Muscle layer of colon (tissue), 2 donors: Measurements from ENCODE around the gene BCL11B.

Experiments
- H3K27ac ChIP-seq: one replicate; pipeline ENCODE4 v1.7.0; 2013; ENCODE audit warnings: low read depth, mild to moderate bottlenecking, low read length, moderate library complexity
- H3K27me3 ChIP-seq, 2 donors: one replicate each; pipeline ENCODE4 v1.7.0; 2013; ENCODE audit warnings: low read length in 2 of 2, mild to moderate bottlenecking in 2 of 2; ENCODE audit not compliant: insufficient read depth in 2 of 2, control insufficient read depth in 1 of 2
- H3K36me3 ChIP-seq: one replicate; pipeline ENCODE4 v1.7.0; 2013; ENCODE audit warnings: mild to moderate bottlenecking, low read length; ENCODE audit not compliant: insufficient read depth
- H3K4me1 ChIP-seq: one replicate; pipeline ENCODE4 v1.7.0; 2013; ENCODE audit warnings: mild to moderate bottlenecking, low read length; ENCODE audit not compliant: insufficient read depth
- H3K4me3 ChIP-seq, 2 donors: one replicate each; pipeline ENCODE4 v1.7.0; 2013; ENCODE audit warnings: low read length in 2 of 2, low read depth in 1 of 2, mild to moderate bottlenecking in 1 of 2, moderate library complexity in 1 of 2
- H3K9ac ChIP-seq: one replicate; pipeline ENCODE4 v1.7.0; 2013; ENCODE audit warnings: low read length
- H3K9me3 ChIP-seq: one replicate; pipeline ENCODE4 v1.7.0; 2013; ENCODE audit warnings: mild to moderate bottlenecking, low read length
- donor health status: abdominal sarcoma.
- donor health status: Adenocarcinoma of cecum.

The BCL11B gene

DNA sequence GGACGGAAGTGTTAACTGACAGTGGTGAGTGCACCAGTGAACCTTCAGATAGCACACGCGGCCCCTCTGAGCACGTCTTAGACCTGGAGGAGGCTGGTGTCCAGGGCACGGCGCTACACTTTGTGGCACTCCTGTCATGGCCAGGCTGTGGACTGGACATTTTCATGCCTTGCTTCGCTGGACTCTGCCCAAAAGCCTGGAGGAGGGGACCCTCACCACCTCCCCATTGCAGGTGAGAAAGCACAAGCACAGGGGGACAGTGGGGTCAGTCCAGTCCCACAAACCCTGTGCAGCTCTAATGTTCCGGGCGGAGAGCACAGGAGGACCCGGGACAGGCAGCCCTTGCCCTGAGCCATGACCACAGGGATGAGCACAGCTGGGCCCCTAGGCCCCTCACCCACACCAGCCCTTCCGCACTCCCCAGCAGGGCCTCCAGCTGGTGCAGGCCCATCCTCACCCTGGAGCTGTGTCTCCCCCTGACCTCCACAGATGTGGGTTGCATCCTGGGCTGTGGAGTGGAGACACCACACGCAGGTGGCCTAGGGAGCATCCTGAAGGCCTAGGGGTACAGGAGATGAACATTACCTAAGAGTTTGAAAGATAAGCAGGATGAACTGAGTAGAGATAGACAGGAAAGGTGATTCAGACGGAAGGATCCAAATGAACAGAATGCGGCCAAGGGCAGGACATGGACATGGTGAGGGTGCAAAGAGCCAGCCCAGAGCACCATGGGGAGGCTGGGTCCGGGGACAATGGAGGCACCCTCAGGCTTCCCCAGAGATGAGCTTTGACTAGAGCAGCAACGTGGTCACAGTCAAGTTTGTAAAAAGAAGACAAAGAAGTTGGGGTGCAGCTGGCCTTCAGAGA lies 132.8 kb downstream of the BCL11B start:
- Histone ChIP-seq H3K27ac (no peak overlapping the region), H3K4me1 (no peaks in the 10 kb centered on the region), H3K36me3 (no peaks in the 10 kb centered on the region), H3K27me3 (no peaks in the 10 kb centered on the region), H3K9me3 (no peaks in the 10 kb centered on the region), H3K9ac (no peak overlapping the region), H3K4me3 (no peak overlapping the region)

- Histone ChIP-seq H3K36me3 (no peaks in the 10 kb centered on the region), H3K4me3 (no peak overlapping the region), H3K27me3 (no peaks in the 10 kb centered on the region), H3K4me1 (peaks cover 10% of the 10 kb centered on the region), H3K27ac (no peak overlapping the region), H3K9ac (no peak overlapping the region), H3K9me3 (no peaks in the 10 kb centered on the region)
These were observed 134.0 kb downstream of the BCL11B start for GRCh38 chr14:99137913-99138571.

GRCh38 chr14:99137001-99137700 lies 134.8 kb downstream of the BCL11B start:
- H3K36me3 ChIP-seq: no peaks in the 10 kb centered on the region
- no peak overlapping the region for H3K27ac ChIP-seq
- H3K27me3 ChIP-seq: no peaks in the 10 kb centered on the region
- peaks cover 15% of the 10 kb centered on the region for H3K4me1 ChIP-seq
- no peak overlapping the region for H3K9ac ChIP-seq
- no peak overlapping the region for H3K4me3 ChIP-seq
- H3K9me3 ChIP-seq: no peaks in the 10 kb centered on the region

DNA sequence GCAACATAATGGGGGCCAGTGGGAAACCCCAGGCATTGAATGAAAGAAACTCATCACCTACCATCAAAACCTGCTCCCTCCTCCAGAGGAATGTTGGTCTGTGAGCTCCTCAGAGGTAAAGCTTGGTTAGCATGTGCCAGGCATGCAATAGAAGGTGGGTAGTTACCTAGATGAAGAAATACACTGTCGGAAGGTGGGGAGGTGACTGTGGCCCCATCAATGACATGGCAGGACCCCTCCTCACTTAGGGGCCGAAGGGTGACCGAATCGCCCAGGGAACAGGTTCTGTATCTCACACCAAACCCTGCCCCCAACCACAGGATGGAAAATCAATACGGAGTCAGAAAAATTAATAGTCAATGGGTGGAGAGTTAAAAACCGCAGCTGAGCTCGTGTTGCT lies 135.6 kb downstream of the BCL11B start:
- H3K36me3 ChIP-seq: no peaks in the 10 kb centered on the region
- peaks cover 15% of the 10 kb centered on the region for H3K4me1 ChIP-seq
- H3K27me3 ChIP-seq: no peaks in the 10 kb centered on the region
- no peak overlapping the region for H3K27ac ChIP-seq
- H3K9ac ChIP-seq: no peak overlapping the region
- H3K4me3 ChIP-seq: no peak overlapping the region
- H3K9me3 ChIP-seq: no peaks in the 10 kb centered on the region

- no peaks in the 10 kb centered on the region for H3K9me3 ChIP-seq
- H3K27me3 ChIP-seq: no peaks in the 10 kb centered on the region
- no peak overlapping the region for H3K9ac ChIP-seq
- no peak overlapping the region for H3K27ac ChIP-seq
- H3K36me3 ChIP-seq: no peaks in the 10 kb centered on the region
- peaks cover 15% of the 10 kb centered on the region for H3K4me1 ChIP-seq
- H3K4me3 ChIP-seq: no peak overlapping the region
These were observed 136.0 kb downstream of the BCL11B start for GRCh38 chr14:99136047-99136400.

GRCh38 chr14:99134516-99135046 lies 137.4 kb downstream of the BCL11B start:
- Histone ChIP-seq H3K27me3 (no peaks in the 10 kb centered on the region), H3K4me1 (peaks cover 15% of the 10 kb centered on the region)

DNA sequence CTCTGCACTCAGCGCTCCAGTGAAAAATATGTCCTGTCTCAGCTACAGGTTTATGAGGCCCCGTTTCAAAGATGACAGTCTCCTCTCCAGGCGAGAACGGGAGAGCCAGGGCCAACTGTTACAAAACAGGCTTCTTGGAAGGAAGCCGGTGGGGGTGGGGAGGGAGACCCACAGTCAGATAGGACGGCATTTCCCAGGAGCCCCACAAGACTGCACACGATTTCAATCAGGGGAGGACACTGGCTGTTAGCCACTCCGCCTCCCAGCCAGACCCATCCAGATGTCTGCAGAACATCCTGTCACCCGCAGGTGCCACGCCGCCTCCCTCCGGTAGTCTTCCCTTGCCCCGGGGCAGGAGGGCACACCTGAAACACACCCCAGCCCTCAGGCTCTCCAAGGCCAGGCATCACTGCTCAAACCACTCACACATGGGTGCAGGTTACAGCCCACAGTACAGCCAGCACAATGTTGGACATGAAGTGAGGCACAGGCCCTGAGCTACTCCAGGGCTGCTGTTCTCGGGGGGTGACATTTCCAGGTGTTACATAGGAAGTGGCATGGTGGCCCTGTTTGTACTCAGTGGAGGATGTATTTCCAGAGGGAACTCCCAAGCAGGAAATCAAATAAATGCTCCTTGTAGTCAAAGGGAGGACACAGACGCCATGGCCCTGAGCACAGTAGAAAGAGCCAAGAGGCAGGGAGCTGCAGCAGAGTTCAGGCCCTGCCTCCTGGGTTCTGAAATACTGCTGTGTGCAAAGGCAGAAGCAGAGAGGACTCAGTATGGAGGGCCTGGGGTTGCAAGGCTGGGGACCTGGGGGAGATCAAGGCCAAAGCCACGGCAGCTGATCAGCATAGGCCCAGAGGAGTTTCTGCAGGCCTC lies 138.1 kb downstream of the BCL11B start:
- peaks cover 15% of the 10 kb centered on the region for H3K4me1 ChIP-seq
- no peak overlapping the region for H3K9ac ChIP-seq
- no peak overlapping the region for H3K27ac ChIP-seq
- H3K9me3 ChIP-seq: no peaks in the 10 kb centered on the region
- H3K36me3 ChIP-seq: no peaks in the 10 kb centered on the region
- H3K4me3 ChIP-seq: no peak overlapping the region
- H3K27me3 ChIP-seq: no peaks in the 10 kb centered on the region

More at GRCh38 chr14:99134516-99135046, 137.4 kb downstream of the BCL11B start:
- H3K9ac ChIP-seq: no peak overlapping the region
- H3K4me3 ChIP-seq: no peak overlapping the region
- H3K27ac ChIP-seq: no peak overlapping the region
- no peaks in the 10 kb centered on the region for H3K36me3 ChIP-seq
- no peaks in the 10 kb centered on the region for H3K9me3 ChIP-seq

DNA sequence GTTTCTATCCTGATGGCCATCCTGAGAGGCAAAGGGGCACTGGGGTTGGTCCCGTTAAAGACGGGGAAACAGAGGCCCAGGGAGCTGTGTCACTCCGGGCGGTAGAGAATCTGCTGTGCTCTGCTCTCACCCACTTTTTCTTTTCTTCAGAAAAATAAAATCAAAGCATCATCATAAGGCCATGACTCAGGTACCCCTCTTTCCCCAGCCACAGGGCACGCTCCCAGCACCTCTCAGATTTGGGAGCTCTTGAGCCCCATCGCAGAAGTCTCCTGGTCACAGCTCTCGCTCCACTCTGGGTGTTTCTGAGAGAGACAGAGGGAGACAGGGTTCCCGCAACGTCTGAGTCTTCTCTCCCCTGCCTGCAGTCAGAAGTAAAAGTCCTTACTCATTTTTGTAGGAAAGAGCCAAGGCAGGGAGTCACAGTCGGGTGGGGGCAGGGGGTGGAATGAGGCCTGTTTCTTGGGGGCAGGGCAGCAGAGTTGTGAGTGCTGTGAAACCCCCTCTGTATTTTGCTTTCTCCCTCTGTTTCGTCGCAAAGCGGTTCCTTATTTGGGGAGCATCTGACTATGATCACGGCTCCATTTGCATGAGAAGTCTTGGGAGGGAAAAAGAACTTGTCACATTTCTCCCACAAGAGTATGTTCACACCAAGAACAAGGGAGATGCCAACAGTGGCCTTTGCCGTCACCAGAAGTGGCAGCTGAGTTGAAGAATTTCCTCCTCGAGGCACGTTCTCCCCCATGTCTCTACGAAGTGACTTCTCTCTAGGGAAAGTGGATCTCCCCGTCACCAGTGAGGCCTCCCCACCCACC lies 139.0 kb downstream of the BCL11B start:
- H3K9me3 ChIP-seq: no peaks in the 10 kb centered on the region
- no peak overlapping the region for H3K4me3 ChIP-seq
- no peaks in the 10 kb centered on the region for H3K36me3 ChIP-seq
- H3K27ac ChIP-seq: no peak overlapping the region
- peaks cover 15% of the 10 kb centered on the region for H3K4me1 ChIP-seq
- no peak overlapping the region for H3K9ac ChIP-seq
- H3K27me3 ChIP-seq: no peaks in the 10 kb centered on the region

DNA sequence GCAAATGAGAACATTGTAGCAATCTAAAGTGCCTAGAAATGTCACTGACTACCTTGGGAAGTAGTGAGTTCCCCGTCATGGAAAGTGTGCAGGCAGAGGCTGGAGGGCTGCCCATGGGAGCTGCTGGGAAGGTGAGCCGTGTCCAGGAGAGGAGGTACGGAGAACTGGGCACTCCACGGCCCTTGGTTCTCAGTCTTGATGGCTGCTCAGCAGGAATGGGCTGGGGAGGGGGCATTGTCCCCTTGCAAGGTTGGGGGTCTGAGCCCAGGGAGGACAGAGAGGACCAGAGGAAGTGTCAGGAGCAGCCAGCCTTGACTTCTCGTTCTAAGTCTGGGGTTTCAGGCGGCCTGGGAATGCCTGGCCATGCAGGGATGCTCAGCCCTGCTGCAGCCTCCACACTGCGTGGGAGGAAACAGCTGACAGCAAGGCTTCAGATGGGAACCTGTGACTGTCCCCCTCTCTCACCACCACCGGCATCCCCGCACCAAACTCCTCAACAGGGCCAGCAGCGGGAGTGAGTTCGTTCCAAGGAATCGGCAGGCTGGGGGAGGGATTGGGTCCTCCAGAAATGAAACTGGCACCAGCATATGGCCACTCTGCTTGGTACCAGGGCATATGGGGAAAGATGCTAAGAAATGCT lies 140.2 kb downstream of the BCL11B start:
- H3K36me3 ChIP-seq: no peaks in the 10 kb centered on the region
- no peak overlapping the region for H3K27ac ChIP-seq
- H3K4me3 ChIP-seq: no peak overlapping the region
- no peak overlapping the region for H3K9ac ChIP-seq
- H3K4me1 ChIP-seq: peaks cover 15% of the 10 kb centered on the region
- H3K9me3 ChIP-seq: no peaks in the 10 kb centered on the region
- H3K27me3 ChIP-seq: no peaks in the 10 kb centered on the region

GRCh38 chr14:99129998-99130397 lies 142.0 kb downstream of the BCL11B start:
- no peaks in the 10 kb centered on the region for H3K9me3 ChIP-seq
- H3K4me3 ChIP-seq: no peak overlapping the region
- H3K4me1 ChIP-seq: peaks cover 15% of the 10 kb centered on the region
- no peaks in the 10 kb centered on the region for H3K36me3 ChIP-seq
- no peaks in the 10 kb centered on the region for H3K27me3 ChIP-seq
- H3K27ac ChIP-seq: no peak overlapping the region
- H3K9ac ChIP-seq: no peak overlapping the region
